ENCODE data around the gene CACNA2D3.

The CACNA2D3 gene

GRCh38 chr3:54988838-54989630 is 866.7 kb downstream of the CACNA2D3 start:
- no peak for DNase-seq

GRCh38 chr3:54994111-54994513 is 871.8 kb downstream of the CACNA2D3 start:
- no peak for DNase-seq

- DNase-seq, result no peak
Observed at GRCh38 chr3:54999159-54999558, 876.8 kb downstream of the CACNA2D3 start.

- DNase-seq, result no peak
Observed at GRCh38 chr3:54999811-55000210, 877.5 kb downstream of the CACNA2D3 start.

- no peak for DNase-seq
Observed at GRCh38 chr3:55000546-55000945, 878.2 kb downstream of the CACNA2D3 start.

- no peak for DNase-seq
Observed at GRCh38 chr3:55000953-55001352, 878.6 kb downstream of the CACNA2D3 start.

- DNase-seq, result no peak
Observed at GRCh38 chr3:55002416-55002930, 880.1 kb downstream of the CACNA2D3 start.

- DNase-seq, result no peak
Observed at GRCh38 chr3:55006244-55006676, 883.9 kb downstream of the CACNA2D3 start.

GRCh38 chr3:55007971-55008370 is 885.6 kb downstream of the CACNA2D3 start:
- DNase-seq, result no peak

GRCh38 chr3:55009372-55009771 is 887.0 kb downstream of the CACNA2D3 start:
- no peak for DNase-seq

GRCh38 chr3:55012091-55012490 is 889.7 kb downstream of the CACNA2D3 start:
- no peak for DNase-seq

- DNase-seq, result no peak
Observed at GRCh38 chr3:55013145-55013925, 891.0 kb downstream of the CACNA2D3 start.

- no peak for DNase-seq
Observed at GRCh38 chr3:55014081-55014480, 891.7 kb downstream of the CACNA2D3 start.

GRCh38 chr3:55014906-55015305 is 892.6 kb downstream of the CACNA2D3 start:
- DNase-seq, result no peak

GRCh38 chr3:55017876-55018275 is 895.5 kb downstream of the CACNA2D3 start:
- no peak for DNase-seq

- no peak for DNase-seq
Observed at GRCh38 chr3:55030938-55031337, 908.6 kb downstream of the CACNA2D3 start.

GRCh38 chr3:55036883-55037577 is 914.7 kb downstream of the CACNA2D3 start:
- DNase-seq, result no peak

GRCh38 chr3:55042591-55042990 is 920.2 kb downstream of the CACNA2D3 start:
- no peak for DNase-seq

GRCh38 chr3:55044486-55044885 is 922.1 kb downstream of the CACNA2D3 start:
- DNase-seq, result no peak

- DNase-seq, result no peak
Observed at GRCh38 chr3:55059027-55059629, 936.8 kb downstream of the CACNA2D3 start.

GRCh38 chr3:55060896-55061719 is 938.8 kb downstream of the CACNA2D3 start:
- DNase-seq, result no peak

GRCh38 chr3:55061720-55062034 is 939.3 kb downstream of the CACNA2D3 start:
- DNase-seq, result no peak
